MM.1S (cell line): ENCODE data around the gene SHKBP1.

ENCODE experiments used
- DNase-seq: peaks from one replicate; pipeline ENCODE4 v3.0.0-alpha.2; 2015
- H2AFZ ChIP-seq: fragments of 300-600 bp; sonication (generic); 2 replicates; pipeline ENCODE4 v1.6.0; 2016; ENCODE audit warnings: antibody characterized with exemption, low read length
- H3F3A ChIP-seq: fragments of 300-600 bp; sonication (generic); 2 replicates; pipeline ENCODE4 v1.6.1; 2016; ENCODE audit warnings: mild to moderate bottlenecking, antibody characterized with exemption, low read length, moderate library complexity, mixed read lengths; ENCODE audit not compliant: insufficient read depth
- H3K27ac ChIP-seq: fragments of 300-600 bp; sonication (generic); 2 replicates; pipeline ENCODE4 v1.5.1; 2016; ENCODE audit warnings: mild to moderate bottlenecking, low read length
- H3K27me3 ChIP-seq: fragments of 300-600 bp; sonication (generic); replicated peaks from 2 replicates; pipeline ENCODE4 v1.6.0; 2016; ENCODE audit warnings: low read length; ENCODE audit not compliant: insufficient read depth
- H3K36me3 ChIP-seq: fragments of 300-600 bp; sonication (generic); replicated peaks from 2 replicates; pipeline ENCODE4 v1.6.1; 2016; ENCODE audit warnings: mild to moderate bottlenecking, low read length, mixed read lengths; ENCODE audit not compliant: insufficient read depth
- H3K4me1 ChIP-seq: fragments of 300-600 bp; sonication (generic); 2 replicates; pipeline ENCODE4 v1.6.1; 2016; ENCODE audit warnings: low read length, mixed read lengths
- H3K4me2 ChIP-seq: fragments of 300-600 bp; sonication (generic); 2 replicates; pipeline ENCODE4 v1.6.0; 2016; ENCODE audit warnings: low read depth, low read length
- H3K4me3 ChIP-seq: fragments of 300-600 bp; sonication (generic); 2 replicates; pipeline ENCODE4 v1.5.1; 2016; ENCODE audit warnings: low read length, mixed read lengths
- H3K79me2 ChIP-seq: fragments of 300-600 bp; sonication (generic); 2 replicates; pipeline ENCODE4 v1.6.1; 2016; ENCODE audit warnings: mixed run types, low read length, mixed read lengths
- H3K9ac ChIP-seq: fragments of 300-600 bp; sonication (generic); 2 replicates; pipeline ENCODE4 v1.6.1; 2016; ENCODE audit warnings: low read length, mixed read lengths
- H3K9me2 ChIP-seq: fragments of 300-600 bp; sonication (generic); replicated peaks from 2 replicates; pipeline ENCODE4 v1.6.1; 2016; ENCODE audit warnings: mild to moderate bottlenecking, low read length, mixed read lengths; ENCODE audit not compliant: insufficient read depth
- H3K9me3 ChIP-seq: fragments of 300-600 bp; sonication (generic); replicated peaks from 2 replicates; pipeline ENCODE4 v1.6.1; 2016; ENCODE audit warnings: mild to moderate bottlenecking, low read length, mixed read lengths; ENCODE audit not compliant: insufficient read depth
- H4K20me1 ChIP-seq: fragments of 300-600 bp; sonication (generic); 2 replicates; pipeline ENCODE4 v1.6.1; 2016; ENCODE audit warnings: mild to moderate bottlenecking, low read length, moderate library complexity, mixed read lengths; ENCODE audit not compliant: insufficient read depth
- CTCF ChIP-seq: fragments of 300-600 bp; sonication (generic); IDR thresholded peaks from 2 replicates; pipeline ENCODE4 v1.5.1; 2016; ENCODE audit warnings: antibody characterized with exemption, low read length, mixed read lengths
- EZH2 ChIP-seq: fragments of 300-600 bp; sonication (generic); optimal IDR thresholded peaks from 2 replicates; pipeline ENCODE3; 2017; ENCODE audit warnings: low read depth, mild to moderate bottlenecking, antibody characterized with exemption, low read length, mixed read lengths
- EZH2phosphoT487 ChIP-seq: fragments of 300-600 bp; sonication (generic); IDR thresholded peaks from 2 replicates; pipeline ENCODE4 v1.6.1; 2018; ENCODE audit warnings: antibody characterized with exemption, low read length

SHKBP1 gene

GRCh38 chr19:40567750-40568494 is 8.8 kb upstream of the SHKBP1 start:
- Histone ChIP-seq H3K79me2 (no peaks in the 10 kb centered on the region), H4K20me1 (no peaks in the 10 kb centered on the region), H3K27me3 (peaks cover 64% of the 10 kb centered on the region), H3K9me3 (no peaks in the 10 kb centered on the region), H3K4me1 (peaks cover 5% of the 10 kb centered on the region), H3K9ac (no peak overlapping the region), H3K4me2 (no peak overlapping the region), H3K9me2 (no peaks in the 10 kb centered on the region), H3K36me3 (no peaks in the 10 kb centered on the region), H3K4me3 (no peak overlapping the region), H3F3A (no peaks in the 10 kb centered on the region), H2AFZ (no peak overlapping the region), H3K27ac (no peak overlapping the region)
- TF ChIP-seq EZH2phosphoT487 (no peak), CTCF (no peak), EZH2 (no peak)
- DNase-seq: no peak

- peak; percentile 100 for DNase-seq
- Histone ChIP-seq H3K4me1 (peaks cover 5% of the 10 kb centered on the region), H3K36me3 (no peaks in the 10 kb centered on the region), H3K27me3 (peaks cover 39% of the 10 kb centered on the region), H3K79me2 (no peaks in the 10 kb centered on the region), H2AFZ (peak overlapping the region; percentile 63), H3K9me3 (no peaks in the 10 kb centered on the region), H3K27ac (no peak overlapping the region), H4K20me1 (no peaks in the 10 kb centered on the region), H3F3A (no peaks in the 10 kb centered on the region), H3K4me2 (peak overlapping the region; percentile 80), H3K4me3 (peak overlapping the region; percentile 46; the same call in 1 of the 2 replicates), H3K9me2 (no peaks in the 10 kb centered on the region), H3K9ac (no peak overlapping the region)
- no peak for TF ChIP-seq EZH2
- TF ChIP-seq EZH2phosphoT487: no peak
- no peak for TF ChIP-seq CTCF
These were observed 6.2 kb upstream of the SHKBP1 start for GRCh38 chr19:40570313-40571004.

- no peaks in the 10 kb centered on the region for H3F3A ChIP-seq
- H3K9ac ChIP-seq: no peak overlapping the region
- peaks cover 5% of the 10 kb centered on the region for H3K4me1 ChIP-seq
- DNase-seq: no peak
- H3K36me3 ChIP-seq: no peaks in the 10 kb centered on the region
- no peaks in the 10 kb centered on the region for H3K9me2 ChIP-seq
- no peaks in the 10 kb centered on the region for H3K79me2 ChIP-seq
- H3K4me3 ChIP-seq: peak overlapping the region; percentile 52
- H3K27me3 ChIP-seq: peaks cover 34% of the 10 kb centered on the region
- H4K20me1 ChIP-seq: no peaks in the 10 kb centered on the region
- H2AFZ ChIP-seq: peak overlapping the region; percentile 77
- H3K4me2 ChIP-seq: peak overlapping the region; percentile 67
- TF ChIP-seq EZH2phosphoT487: no peak
- TF ChIP-seq CTCF: no peak
- no peak for TF ChIP-seq EZH2
- no peak overlapping the region for H3K27ac ChIP-seq
- no peaks in the 10 kb centered on the region for H3K9me3 ChIP-seq
These were observed 5.7 kb upstream of the SHKBP1 start for GRCh38 chr19:40571005-40571318.
